Cortex of kidney (tissue), 1 donor: ENCODE data around the gene GCN1.

ENCODE experiments used
- DNase-seq: peaks from one replicate; lab custom pipeline; 2025; lab: John Stamatoyannopoulos, UW

The GCN1 gene

DNA sequence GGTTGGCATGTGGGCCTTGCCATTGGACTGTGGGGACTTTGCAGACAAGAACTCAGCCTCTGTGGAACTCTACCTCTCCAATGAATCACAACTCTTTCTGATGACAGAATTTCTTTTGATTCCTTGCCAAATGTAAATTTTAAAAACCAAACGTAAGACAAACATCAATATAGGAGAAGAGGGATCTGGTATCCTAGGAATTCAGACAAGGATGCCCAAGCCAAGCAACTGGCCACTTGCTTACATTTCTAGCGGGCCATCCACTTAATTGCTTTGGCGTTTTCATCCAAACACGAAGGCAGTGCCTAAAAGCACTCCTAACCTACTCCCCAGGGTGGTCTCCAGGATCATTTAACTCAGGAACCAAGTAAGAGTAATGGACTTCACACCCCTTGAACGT, 54.6 kb downstream of the GCN1 start:
- no peak for DNase-seq

DNA sequence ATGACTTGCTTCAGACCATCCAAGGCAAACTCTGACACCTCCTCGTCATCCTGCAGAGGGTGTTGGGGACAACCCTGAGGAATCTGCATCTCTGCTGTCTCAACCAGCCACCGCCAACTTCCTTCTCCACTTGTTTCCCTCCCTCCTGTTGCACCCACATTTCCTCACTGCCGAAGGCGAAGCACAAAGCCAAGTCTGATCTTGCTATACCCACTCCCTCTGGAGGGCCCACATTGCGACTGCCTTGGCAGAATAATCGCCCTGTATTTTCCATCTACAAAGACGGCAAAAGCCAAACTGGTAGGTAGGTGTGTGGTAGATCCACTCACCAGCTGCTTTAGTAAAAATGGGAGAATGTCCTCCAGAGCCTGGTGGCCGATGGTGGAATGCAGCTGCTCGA, 56.1 kb downstream of the GCN1 start:
- no peak for DNase-seq

- no peak for DNase-seq
Observed at GRCh38 chr12:120137833-120138232, 56.7 kb downstream of the GCN1 start.

GRCh38 chr12:120136093-120136770, 58.3 kb downstream of the GCN1 start:
- DNase-seq: no peak

GRCh38 chr12:120134307-120134980, 60.1 kb downstream of the GCN1 start:
- DNase-seq: no peak

DNA sequence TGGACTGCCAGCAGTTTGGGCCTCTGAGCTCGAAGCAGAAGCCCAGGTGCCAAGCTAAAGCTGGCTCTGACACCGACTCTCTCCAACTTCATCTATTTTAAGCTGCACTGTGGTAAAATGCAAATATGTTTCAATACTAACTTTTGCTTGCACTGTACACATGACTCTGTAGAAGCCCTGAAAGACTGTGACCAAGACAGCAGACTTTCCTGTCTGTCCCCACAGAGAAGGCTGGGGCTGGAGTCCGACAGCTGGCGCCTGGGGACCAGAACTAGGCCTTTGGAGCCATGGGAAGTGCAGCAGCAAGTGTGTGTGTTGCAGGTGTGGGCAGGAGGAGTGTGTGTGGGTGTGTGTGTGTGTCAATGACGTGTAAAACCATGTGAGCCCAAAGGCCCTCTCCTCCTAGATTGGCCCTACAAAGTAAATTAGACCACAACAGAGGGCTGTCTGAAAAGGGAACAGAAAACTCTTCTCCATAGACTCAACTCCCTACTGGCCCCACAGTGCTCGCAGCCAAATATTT, 61.6 kb downstream of the GCN1 start:
- DNase-seq: no peak

- no peak for DNase-seq
Observed at GRCh38 chr12:120132054-120132836, 62.3 kb downstream of the GCN1 start.

GRCh38 chr12:120131116-120131515, 63.4 kb downstream of the GCN1 start:
- DNase-seq: no peak

DNA sequence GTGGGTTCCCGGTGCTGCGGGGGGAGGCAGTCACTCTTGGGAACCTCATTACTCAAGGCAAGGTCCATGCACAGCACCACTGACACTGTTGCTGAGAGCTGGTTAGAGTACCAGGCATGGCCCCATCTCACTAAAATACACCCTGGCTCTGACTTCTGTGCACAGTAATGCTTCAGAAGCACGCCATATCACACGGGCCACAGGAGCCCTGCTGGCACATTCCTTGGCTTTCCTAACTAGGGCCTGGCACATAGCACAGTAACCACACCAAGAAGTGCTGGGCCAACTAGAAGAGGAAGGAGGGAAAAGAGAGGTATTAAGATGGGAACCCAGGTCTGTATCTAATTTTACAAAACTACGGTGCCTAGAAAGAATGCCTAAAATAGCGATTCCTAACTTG, 64.5 kb downstream of the GCN1 start:
- DNase-seq: no peak

- no peak for DNase-seq
Observed at GRCh38 chr12:120126635-120127005, 67.9 kb downstream of the GCN1 start.

- DNase-seq: no peak
Observed at GRCh38 chr12:120125792-120126634, 68.5 kb downstream of the GCN1 start.

- no peak for DNase-seq
Observed at GRCh38 chr12:120125029-120125428, 69.5 kb downstream of the GCN1 start.

DNA sequence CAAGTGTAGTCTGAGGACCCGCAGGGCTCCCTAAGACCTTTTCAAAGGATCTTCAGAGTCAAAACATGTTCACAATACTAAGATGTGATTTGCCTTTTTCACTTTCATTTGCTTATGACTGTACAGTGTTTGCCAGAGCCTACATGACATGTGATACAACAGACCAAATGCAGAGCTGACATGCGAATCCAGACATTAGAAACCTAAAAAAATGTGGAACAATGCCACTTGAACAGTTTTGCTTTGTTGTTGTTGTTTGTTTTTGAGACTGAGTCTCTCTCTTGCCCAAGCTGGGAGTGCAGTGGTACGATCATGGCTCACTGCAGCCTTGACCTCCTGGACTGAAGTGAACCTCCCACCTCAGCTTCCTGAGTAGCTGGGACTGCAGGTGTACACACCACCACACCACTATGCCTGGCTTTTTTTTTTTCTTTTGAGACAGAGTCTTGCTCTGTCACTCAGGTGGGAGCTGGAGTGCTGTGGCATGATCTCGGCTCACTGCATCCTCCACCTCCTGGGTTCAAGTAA, 72.7 kb downstream of the GCN1 start:
- DNase-seq: no peak

- no peak for DNase-seq
Observed at GRCh38 chr12:120121343-120121742, 73.2 kb downstream of the GCN1 start.

GRCh38 chr12:120119271-120119973, 75.1 kb downstream of the GCN1 start:
- no peak for DNase-seq

DNA sequence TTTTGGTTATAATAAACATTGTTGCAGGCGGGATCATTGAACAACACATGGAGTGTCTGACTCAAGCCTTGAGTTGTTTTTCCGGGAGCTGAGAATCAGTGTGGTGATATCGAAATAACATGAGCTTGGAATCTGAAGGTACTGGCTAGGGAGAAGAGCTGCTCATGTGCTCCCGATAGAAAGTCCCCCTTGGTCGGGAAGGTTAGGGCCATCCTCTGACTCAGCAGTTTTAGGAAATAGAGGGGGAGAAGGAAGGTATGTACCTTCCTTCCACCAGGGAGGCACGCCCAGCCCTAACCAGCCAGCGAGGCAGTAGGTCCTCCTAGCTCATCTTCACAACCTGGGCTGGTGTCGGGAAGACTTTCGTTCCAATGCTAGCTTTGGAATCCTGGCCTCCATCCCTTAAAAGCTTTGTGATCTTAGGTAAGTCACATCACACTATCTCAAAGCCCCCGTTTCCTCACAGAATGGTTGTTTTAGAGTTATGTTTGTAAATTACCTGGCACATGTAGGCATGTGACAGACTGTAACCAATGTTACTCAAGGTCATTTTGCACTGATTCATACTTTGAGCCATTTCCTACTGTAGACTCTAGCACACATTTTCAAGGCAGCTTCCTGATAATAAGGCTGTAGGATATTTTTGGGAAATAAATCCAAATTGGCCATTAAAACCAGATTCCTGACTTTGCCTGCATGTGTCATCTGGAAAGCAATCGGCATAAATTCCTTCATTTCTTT, 76.0 kb downstream of the GCN1 start:
- no peak for DNase-seq

DNA sequence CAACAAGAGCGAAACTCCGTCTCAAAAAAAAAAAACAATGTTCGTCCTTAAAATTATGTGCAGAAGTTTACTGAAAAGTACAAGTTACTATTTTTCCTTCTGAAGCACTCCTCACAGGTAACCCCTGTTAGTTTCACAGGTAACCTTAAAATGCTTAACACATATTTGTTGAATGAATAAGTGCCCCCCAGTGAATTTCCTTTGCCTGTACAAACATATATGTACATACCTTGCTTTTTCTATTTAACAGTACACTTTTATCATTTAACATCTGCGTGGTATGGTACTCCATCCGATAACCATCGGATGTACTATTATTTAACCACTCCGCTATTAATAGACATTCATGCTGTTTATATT, 76.6 kb downstream of the GCN1 start:
- DNase-seq: no peak

GRCh38 chr12:120116792-120117651, 77.5 kb downstream of the GCN1 start:
- DNase-seq: peak; percentile 78

- DNase-seq: no peak
Observed at GRCh38 chr12:120116441-120116791, 78.1 kb downstream of the GCN1 start, which contains the start of gene RAB35. Gene RAB35 (minus strand): TSS chr12:120116753. CDS start chr12:120116650, 103 bp downstream.
